GM12892 (cell line): ENCODE data around the gene VWA1.
"Not testable (repeated sequence)": the region's sequence is repeated elsewhere in the genome, so short reads cannot be mapped to it uniquely, and the experiment has no call there.

Experiments
- POLR2A ChIP-seq: IDR thresholded peaks from 2 replicates; pipeline ENCODE4 v1.6.1; 2011; ENCODE audit warnings: low read depth, low read length, control low read depth
- POLR2AphosphoS5 ChIP-seq: IDR thresholded peaks from 2 replicates; pipeline ENCODE4 v1.6.1; 2011; ENCODE audit warnings: low read depth, low read length, control low read depth
- TAF1 ChIP-seq: IDR thresholded peaks from 2 replicates; pipeline ENCODE4 v1.6.1; 2011; ENCODE audit warnings: low read depth, mild to moderate bottlenecking, control low read depth, low read length, borderline replicate concordance

GRCh38 chr1:1428967-1429366 is 6.5 kb upstream of the VWA1 start:
- TF ChIP-seq POLR2A, POLR2AphosphoS5, TAF1: not testable (repeated sequence)
